Measurements from ENCODE around the gene IQCE.
"Not testable (repeated sequence)": the region's sequence is repeated elsewhere in the genome, so short reads cannot be mapped to it uniquely, and the experiment has no call there.

IQCE gene

GRCh38 chr7:2575733-2576340, 17.1 kb downstream of the IQCE start:
- DNase-seq (ENCODE audit: low read depth in 1 of 2, low spot score in 1 of 2) = no peak

- DNase-seq (ENCODE audit: low read depth in 1 of 2, low spot score in 1 of 2) = no peak
Observed at GRCh38 chr7:2576742-2577491, 18.1 kb downstream of the IQCE start.

- no peak for DNase-seq (ENCODE audit: low read depth in 1 of 2, low spot score in 1 of 2)
Observed at GRCh38 chr7:2577914-2578680, 19.3 kb downstream of the IQCE start.

GRCh38 chr7:2580636-2581035, 21.9 kb downstream of the IQCE start:
- DNase-seq (ENCODE audit: low read depth in 1 of 2, low spot score in 1 of 2) = no peak

- DNase-seq (ENCODE audit: low read depth in 1 of 2, low spot score in 1 of 2) = no peak
Observed at GRCh38 chr7:2582006-2582735, 23.4 kb downstream of the IQCE start.

GRCh38 chr7:2583798-2584580, 25.2 kb downstream of the IQCE start:
- DNase-seq (ENCODE audit: low read depth in 1 of 2, low spot score in 1 of 2) = no peak

- DNase-seq (ENCODE audit: low read depth in 1 of 2, low spot score in 1 of 2) = no peak
Observed at GRCh38 chr7:2585446-2585845, 26.7 kb downstream of the IQCE start.

- DNase-seq (ENCODE audit: low read depth in 1 of 2, low spot score in 1 of 2) = no peak
Observed at GRCh38 chr7:2586326-2587020, 27.7 kb downstream of the IQCE start.

- DNase-seq (ENCODE audit: low read depth in 1 of 2, low spot score in 1 of 2) = no peak
Observed at GRCh38 chr7:2587134-2587533, 28.4 kb downstream of the IQCE start.

- DNase-seq (ENCODE audit: low read depth in 1 of 2, low spot score in 1 of 2) = no peak
Observed at GRCh38 chr7:2587778-2588177, 29.0 kb downstream of the IQCE start.

GRCh38 chr7:2589341-2589740, 30.6 kb downstream of the IQCE start:
- no peak for DNase-seq (ENCODE audit: low read depth in 1 of 2, low spot score in 1 of 2)

GRCh38 chr7:2589941-2590340, 31.2 kb downstream of the IQCE start:
- DNase-seq (ENCODE audit: low read depth in 1 of 2, low spot score in 1 of 2) = not testable (repeated sequence)

GRCh38 chr7:2592375-2592865, 33.6 kb downstream of the IQCE start:
- no peak for DNase-seq (ENCODE audit: low read depth in 1 of 2, low spot score in 1 of 2)

GRCh38 chr7:2593036-2593727, 34.4 kb downstream of the IQCE start:
- no peak for DNase-seq (ENCODE audit: low read depth in 1 of 2, low spot score in 1 of 2)

- DNase-seq (ENCODE audit: low read depth in 1 of 2, low spot score in 1 of 2) = no peak
Observed at GRCh38 chr7:2594599-2594998, 35.8 kb downstream of the IQCE start.

- DNase-seq (ENCODE audit: low read depth in 1 of 2, low spot score in 1 of 2) = no peak
Observed at GRCh38 chr7:2595258-2595860, 36.6 kb downstream of the IQCE start.

GRCh38 chr7:2596464-2597272, 37.9 kb downstream of the IQCE start:
- no peak for DNase-seq (ENCODE audit: low read depth in 1 of 2, low spot score in 1 of 2)

GRCh38 chr7:2597273-2597640, 38.5 kb downstream of the IQCE start:
- no peak for DNase-seq (ENCODE audit: low read depth in 1 of 2, low spot score in 1 of 2)

All from activated T-helper 1 cell treated with anti-CD3 and anti-CD28 coated beads, Interleukin-2, amount 50 U/mL, for 16 hours (primary cell).